Activated CD4-positive, alpha-beta T cell treated with anti-CD3 and anti-CD28 coated beads, Interleukin-2, amount 10 ng/mL, durations not matched to agents 24 days and 14 days (primary cell): Measurements from ENCODE around the gene IL10. TPM values are rescaled to one million over a fixed set of nuclear protein-coding genes. Genes with fewer than 3 reads are reported as not detected.

Experiments
- total RNA-seq: library from RNA; stranded (reverse); gene quantifications from 2 replicates; pipeline ENCODE4 v1.2.3, GENCODE V29; 2022

Gene IL10
- total RNA-seq, 1 donor from 2014 or later: 3.4 TPM

Other genes with a start within 250 kb of the IL10 start
- gene EIF2D, start 160.0 kb downstream of the IL10 start, total RNA-seq: 86.6 and 89.4 TPM in 2 replicates
- 16.5 and 16.9 TPM in 2 replicates for gene DYRK3, start 137.0 kb downstream of the IL10 start, total RNA-seq
- 95.1 and 97.4 TPM in 2 replicates for gene MAPKAPK2, start 87.6 kb downstream of the IL10 start, total RNA-seq
- not detected in 2 replicates for gene IL19, start 1.7 kb downstream of the IL10 start, total RNA-seq
- gene IL20, start 93.1 kb upstream of the IL10 start, total RNA-seq: not detected in 2 replicates
- gene IL24, start 124.9 kb upstream of the IL10 start, total RNA-seq: 5.1 and 5.9 TPM in 2 replicates
- 19.6 and 23.2 TPM in 2 replicates for gene FCMR, start 149.4 kb upstream of the IL10 start, total RNA-seq
- 0.07 TPM in 1 of 2 replicates, not detected in the other for gene PIGR, start 174.0 kb upstream of the IL10 start, total RNA-seq
- gene FCAMR, start 198.0 kb upstream of the IL10 start, total RNA-seq: not detected in 2 replicates